Activated T-cell treated with anti-CD3 and anti-CD28 coated beads for 24 hours (primary cell): Measurements from ENCODE around the gene ASTN1.

Experiments used
- DNase-seq: peaks from one replicate; pipeline ENCODE4 v3.0.0-alpha.2; 2020; ENCODE audit warnings: low read depth

Gene ASTN1

DNA sequence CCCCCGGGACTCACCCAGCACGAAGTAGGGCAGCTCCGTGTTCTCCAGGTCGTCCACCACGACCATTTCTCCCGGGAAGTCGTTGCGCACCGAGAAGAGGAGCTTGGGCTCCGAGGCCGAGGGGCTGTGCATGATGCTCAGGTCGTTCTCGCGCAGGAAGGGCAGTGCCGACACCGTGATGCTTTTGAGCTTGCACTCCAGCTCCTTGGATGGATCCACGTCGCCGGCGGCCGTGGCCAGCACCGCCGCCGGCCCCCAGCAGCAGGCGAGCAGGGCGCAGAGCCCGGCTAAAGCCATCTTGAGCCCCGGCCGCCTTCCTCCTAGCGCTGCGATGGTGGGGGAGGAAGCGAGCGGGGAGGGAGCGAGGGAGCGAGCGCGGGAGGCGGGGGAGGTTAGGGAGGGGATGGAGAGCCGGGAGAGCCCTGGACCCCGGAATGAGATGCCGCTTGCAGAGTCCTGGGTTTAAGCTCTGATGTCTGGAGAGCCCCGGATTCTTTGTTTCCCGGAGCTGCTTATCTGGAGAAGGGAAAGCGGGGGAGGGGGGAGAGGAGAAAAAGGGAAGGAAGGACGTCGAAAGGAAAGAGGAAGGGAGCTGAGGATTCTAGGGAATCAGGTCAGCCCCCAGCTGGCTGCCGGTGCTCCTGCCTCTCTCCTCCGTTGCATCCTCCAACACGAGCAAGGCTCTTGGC, at the start of gene ASTN1:
Gene ASTN1 (minus strand): TSS at position 333 of the 689 bp plus-strand sequence. CDS start 36 bp downstream, at position 297.
- no peak for DNase-seq

- DNase-seq: no peak
These were observed 46.7 kb upstream of the ASTN1 start for GRCh38 chr1:177211231-177211630.

- DNase-seq: no peak
These were observed 45.6 kb upstream of the ASTN1 start for GRCh38 chr1:177210071-177210470.

- no peak for DNase-seq
These were observed 44.8 kb upstream of the ASTN1 start for GRCh38 chr1:177209357-177209756.

- DNase-seq: no peak
These were observed 44.4 kb upstream of the ASTN1 start for GRCh38 chr1:177208920-177209319.

GRCh38 chr1:177206831-177207355, 42.4 kb upstream of the ASTN1 start:
- no peak for DNase-seq

DNA sequence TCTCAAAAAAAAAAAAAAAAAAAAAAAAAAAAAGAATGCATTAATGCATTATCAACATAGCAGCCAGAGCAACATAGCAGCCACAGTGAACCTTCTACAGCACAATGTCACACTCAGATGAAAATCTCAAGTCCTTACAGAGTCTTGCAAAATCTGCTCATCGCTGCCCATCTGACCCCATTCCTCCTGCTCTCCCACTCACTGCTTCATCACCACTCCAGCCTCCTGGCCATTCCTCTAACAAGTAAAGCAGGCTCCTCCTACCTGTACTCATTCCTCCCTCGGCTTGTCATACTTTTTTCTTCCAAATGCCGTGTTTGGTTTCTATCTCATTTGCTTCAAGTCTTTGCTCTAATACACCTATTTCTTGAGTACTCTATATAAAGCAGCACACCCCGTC, 35.8 kb upstream of the ASTN1 start:
- DNase-seq: no peak

GRCh38 chr1:177198243-177198642, 33.7 kb upstream of the ASTN1 start:
- no peak for DNase-seq

GRCh38 chr1:177190308-177190970, 25.9 kb upstream of the ASTN1 start:
- DNase-seq: no peak

DNA sequence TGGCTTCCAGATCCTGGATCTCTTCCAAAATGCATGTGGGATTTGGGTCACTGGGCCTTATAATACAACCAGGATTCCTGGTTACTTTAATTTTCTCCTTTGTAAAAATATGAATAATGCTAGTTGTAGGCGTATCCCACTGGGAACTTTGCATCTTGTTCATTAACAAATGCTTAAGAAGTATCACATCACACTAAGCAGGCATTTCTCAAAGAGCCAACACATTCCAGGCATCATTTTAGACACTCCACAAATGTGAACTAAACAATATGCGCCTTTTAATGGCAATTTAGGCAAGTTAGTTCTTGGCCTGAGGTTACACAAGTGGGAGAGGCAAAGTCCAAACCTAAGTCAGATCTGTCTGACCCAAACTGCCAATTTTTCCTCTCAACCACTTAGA, 22.1 kb upstream of the ASTN1 start:
- no peak for DNase-seq

GRCh38 chr1:177185209-177185608, 20.7 kb upstream of the ASTN1 start:
- DNase-seq: no peak

DNA sequence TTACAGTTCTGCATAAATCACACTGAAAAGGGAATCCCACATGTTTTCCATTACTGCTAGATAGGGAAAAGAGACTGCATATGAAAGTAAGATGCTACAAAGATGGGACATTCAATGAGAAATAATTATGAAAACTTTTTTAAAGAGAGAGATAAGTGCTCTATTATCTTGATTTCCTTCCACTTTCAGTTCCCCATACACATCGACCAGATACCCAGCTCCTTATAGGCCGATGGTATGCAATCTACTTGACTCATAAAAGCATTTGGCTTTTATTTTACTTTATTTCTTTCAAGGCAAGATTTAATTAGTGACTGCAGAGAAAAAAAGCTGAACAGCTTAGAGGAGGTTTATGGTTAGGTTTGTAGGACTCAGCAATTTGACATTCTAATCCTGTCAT, 19.3 kb upstream of the ASTN1 start:
- no peak for DNase-seq

DNA sequence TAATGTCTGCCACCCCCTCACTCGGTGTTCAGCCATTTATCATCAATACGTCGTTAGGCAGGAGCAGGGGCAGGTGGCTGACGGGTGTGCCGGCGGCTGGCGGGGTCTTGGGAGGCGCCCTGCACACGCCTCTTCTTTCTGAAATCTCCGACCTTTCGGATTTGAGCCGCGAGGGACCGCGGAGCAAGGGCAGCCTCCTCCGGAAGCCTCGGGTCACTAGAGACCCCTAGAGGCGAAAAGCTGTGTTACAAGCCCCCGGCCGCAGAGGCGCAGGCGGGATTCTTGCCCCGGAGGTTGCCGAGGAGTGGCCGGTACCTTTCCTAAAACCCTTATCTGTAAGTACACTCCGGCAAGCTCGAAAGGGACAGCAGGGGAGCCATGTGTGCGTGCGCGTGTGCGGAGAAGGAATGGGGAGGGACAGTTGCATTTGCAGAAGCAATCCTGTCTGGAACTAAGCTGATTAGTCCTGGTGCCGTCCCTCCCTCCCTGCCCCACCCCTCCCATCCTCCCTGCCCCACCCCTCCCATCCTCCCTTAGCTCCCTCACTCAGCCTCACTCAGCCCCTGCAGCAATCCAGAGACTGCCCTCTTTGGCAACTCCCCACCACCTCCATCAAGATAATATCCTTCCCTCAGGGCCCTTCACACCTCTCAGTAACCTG, 17.2 kb upstream of the ASTN1 start:
- peak; percentile 15 for DNase-seq

GRCh38 chr1:177181280-177181630, 16.7 kb upstream of the ASTN1 start:
- DNase-seq: no peak

DNA sequence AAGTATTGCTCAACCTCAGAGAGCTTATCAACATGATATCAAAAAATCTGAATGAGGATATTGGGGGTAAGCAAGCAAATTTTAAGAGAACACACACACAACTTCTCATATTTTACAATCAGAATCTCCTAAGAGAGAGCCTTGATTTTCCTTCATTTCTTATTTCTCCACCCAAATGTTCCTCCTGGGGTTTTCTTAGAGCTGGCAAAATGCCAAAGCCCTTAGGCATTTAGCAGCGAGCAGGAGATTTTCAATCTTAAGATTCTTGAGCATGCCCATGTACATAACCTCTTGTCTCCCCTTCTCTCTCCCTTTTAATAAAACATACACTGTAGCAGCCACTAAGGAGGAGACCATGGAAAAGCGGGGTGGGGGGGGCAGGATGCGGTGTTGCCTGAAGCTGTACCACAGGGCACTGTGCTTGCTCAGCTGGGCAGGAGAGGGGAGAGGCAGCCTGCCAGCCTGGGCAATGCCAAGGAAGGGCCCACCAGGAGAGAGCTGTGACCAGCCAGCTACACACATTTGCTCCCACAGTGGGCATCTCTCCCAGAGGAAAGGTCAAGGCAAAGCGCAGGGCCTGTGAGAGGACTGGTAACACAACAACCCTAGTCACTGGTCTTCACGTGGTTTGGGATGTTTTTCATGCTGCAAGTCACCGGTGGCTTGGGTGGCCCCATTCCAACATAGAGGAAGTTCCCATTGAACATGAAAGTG, 10.6 kb upstream of the ASTN1 start:
- no peak for DNase-seq

DNA sequence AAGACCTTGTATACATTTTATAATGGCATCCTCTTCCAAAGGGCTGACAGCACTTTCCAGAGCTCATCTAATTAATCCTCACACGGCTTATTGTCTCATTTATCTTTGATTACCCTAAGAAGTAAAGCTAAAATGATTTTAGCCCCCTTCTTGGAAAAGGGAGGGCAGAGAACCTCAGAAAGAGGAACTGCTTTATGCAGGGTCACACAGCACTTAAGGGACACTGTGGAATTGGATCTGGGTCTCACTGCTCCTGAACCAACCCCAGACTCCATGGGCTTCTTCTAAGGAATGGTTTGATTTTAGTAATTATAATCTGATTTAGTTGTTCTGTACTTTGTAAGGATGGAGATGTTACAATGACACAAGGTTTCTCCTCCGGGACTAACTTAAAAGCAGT, 9.5 kb upstream of the ASTN1 start:
- DNase-seq: no peak

DNA sequence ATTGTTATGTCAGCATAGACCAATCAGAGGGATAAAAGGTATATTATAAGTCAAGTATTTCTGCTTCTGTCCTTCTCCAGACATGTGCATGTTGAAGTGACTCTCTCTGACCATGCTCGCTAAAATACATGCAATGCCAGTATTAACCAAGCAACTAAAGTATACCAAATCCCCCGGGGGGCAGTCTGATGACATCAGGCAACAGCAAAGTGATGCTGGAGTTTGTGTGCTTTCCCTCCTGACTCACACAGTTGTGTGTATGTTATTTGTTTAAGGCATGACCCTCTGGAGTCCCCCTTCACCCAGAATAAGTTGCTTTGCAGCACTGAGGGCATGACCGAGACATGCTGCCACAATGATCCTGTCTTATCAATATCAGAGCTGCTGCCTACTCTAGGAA, 8.4 kb upstream of the ASTN1 start:
- no peak for DNase-seq

DNA sequence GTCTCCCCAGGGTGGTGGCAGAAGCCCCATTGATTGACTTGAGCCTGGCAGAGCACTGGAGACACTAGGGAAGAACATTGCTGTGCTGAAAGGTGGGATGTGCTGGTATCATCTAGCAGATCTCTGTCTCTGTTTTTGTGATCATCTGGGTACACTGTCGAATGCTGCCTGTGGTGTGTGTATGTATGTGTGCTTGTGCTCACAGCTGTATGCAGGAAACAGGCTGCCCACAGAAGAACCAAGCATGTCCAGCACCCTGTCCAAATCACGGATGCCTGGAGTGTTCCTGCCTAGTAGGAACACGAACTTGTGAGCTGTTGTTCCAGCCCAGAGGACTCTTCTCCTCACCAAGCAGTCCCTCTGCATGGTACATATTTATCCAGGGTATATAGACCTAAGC, 7.8 kb upstream of the ASTN1 start:
- DNase-seq: no peak

- DNase-seq: no peak
These were observed 7.1 kb upstream of the ASTN1 start for GRCh38 chr1:177171536-177172123.

DNA sequence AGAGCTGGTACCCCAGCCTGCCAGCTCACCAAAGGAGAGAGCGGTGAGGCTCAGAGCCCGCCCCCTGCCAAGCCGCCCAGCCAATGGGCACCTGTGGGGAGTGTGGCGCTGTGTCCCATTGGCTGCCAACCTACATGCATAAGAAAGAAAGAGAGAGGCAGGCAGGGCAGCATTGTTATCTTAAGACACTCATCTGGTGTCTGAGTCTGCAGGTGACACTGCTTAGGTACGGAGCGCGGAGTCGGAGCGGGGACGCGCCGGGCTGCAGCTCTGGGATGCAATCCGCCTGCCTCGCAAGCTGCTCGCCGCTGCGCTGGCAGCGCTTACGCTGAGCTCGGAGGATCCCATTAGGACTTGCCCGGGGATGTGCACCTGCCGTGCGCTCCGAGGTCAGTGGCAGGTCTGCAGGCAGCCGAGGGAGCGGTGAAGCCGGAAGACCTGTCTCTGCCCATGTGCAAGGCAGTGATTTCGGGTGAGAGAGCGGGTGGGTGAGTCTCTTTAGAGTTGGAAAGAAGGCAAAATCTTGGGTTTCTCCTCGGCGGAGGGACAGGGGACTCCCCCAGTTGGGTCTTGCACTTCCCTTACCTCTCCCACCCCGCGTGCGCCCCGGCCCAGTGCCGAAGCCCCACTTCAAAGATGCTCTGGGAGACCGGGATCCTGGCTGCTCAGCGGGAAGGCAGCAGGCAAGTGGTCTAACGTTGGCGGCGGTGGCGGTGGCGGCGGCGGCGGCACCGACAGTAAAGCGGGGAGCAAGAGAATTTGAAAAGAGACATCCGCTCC, 6.4 kb upstream of the ASTN1 start, which contains the start of gene BRINP2:
Gene BRINP2 (plus strand): TSS at position 203 of the 780 bp plus-strand sequence. CDS start 58,919 bp downstream, outside the sequence.
- no peak for DNase-seq

- no peak for DNase-seq
These were observed 542 bp upstream of the ASTN1 start for GRCh38 chr1:177165069-177165439.
